Stimulated activated naive B cell treated with anti-CD40 and anti-IgM and Interleukin-4, amounts not matched to agents 10 μg/mL and 1 μg/mL and 100 μg/mL, for 72 hours (primary cell): ENCODE measurements around the gene RNF39.

Source experiments
- ATAC-seq, 2 donors: fragments of 150-1000 bp; cut with Tn5 transposase; replicated peaks; 2 replicates each; pipeline ENCODE4 v1.10.0; 2021; ENCODE audit warnings: moderate library complexity in 1 of 2
- DNase-seq: peaks from one replicate; pipeline ENCODE4 v3.0.0; 2021
- H3K27ac Mint-ChIP-seq: one replicate; pipeline ENCODE4 v1.8.0; 2022; ENCODE audit warnings: mild to moderate bottlenecking, mixed read lengths
- H3K27me3 Mint-ChIP-seq, 2 donors: one replicate each; pipeline ENCODE4 v1.8.0; 2022; ENCODE audit warnings: mixed read lengths in 2 of 2
- H3K36me3 Mint-ChIP-seq, 2 donors: one replicate each; pipeline ENCODE4 v1.8.0; 2022; ENCODE audit warnings: mixed read lengths in 2 of 2, mild to moderate bottlenecking in 1 of 2
- H3K4me1 Mint-ChIP-seq, 2 donors: one replicate each; pipeline ENCODE4 v1.8.0; 2022; ENCODE audit warnings: mixed read lengths in 2 of 2, mild to moderate bottlenecking in 1 of 2
- H3K4me3 Mint-ChIP-seq, 2 donors: one replicate each; pipeline ENCODE4 v1.8.0; 2022; ENCODE audit warnings: mild to moderate bottlenecking in 2 of 2, mixed read lengths in 2 of 2, moderate library complexity in 1 of 2
- H3K9me3 Mint-ChIP-seq, 2 donors: one replicate each; pipeline ENCODE4 v1.8.0; 2022; ENCODE audit warnings: mixed read lengths in 2 of 2, mild to moderate bottlenecking in 1 of 2

Gene RNF39

GRCh38 chr6:30075790-30076732 is 492 bp upstream of the RNF39 start:
- Mint-ChIP-seq H3K27ac (peak overlapping the region; percentile 33), H3K27me3 (peaks cover 84 to 89% of the 10 kb centered on the region in 2 donors), H3K4me3 (peak overlapping the region; percentile 64 to 70), H3K36me3 (peaks cover 18 to 21% of the 10 kb centered on the region in 2 donors), H3K4me1 (peaks cover 19 to 31% of the 10 kb centered on the region in 2 donors), H3K9me3 (peaks cover 0 to 3% of the 10 kb centered on the region in 2 donors)
- no peak for ATAC-seq
- no peak for DNase-seq

- peak overlapping the region; percentile 47 for H3K27ac Mint-ChIP-seq
Measured at GRCh38 chr6:30074331-30075093, 1.1 kb downstream of the RNF39 start.

GRCh38 chr6:30073489-30074235 is 1.9 kb downstream of the RNF39 start:
- Mint-ChIP-seq H3K4me1 (peaks cover 27 to 40% of the 10 kb centered on the region in 2 donors), H3K27me3 (peaks cover 70 to 77% of the 10 kb centered on the region in 2 donors), H3K27ac (no peak overlapping the region), H3K36me3 (peaks cover 40 to 41% of the 10 kb centered on the region in 2 donors), H3K4me3 (peak overlapping the region; percentile 10), H3K9me3 (no peaks in the 10 kb centered on the region)
- DNase-seq (no peak), ATAC-seq (no peak)

More at GRCh38 chr6:30074331-30075093, 1.1 kb downstream of the RNF39 start:
- Mint-ChIP-seq H3K36me3 (peaks cover 32 to 36% of the 10 kb centered on the region in 2 donors), H3K9me3 (no peaks in the 10 kb centered on the region), H3K27me3 (peaks cover 78 to 85% of the 10 kb centered on the region in 2 donors), H3K4me1 (peaks cover 27 to 37% of the 10 kb centered on the region in 2 donors), H3K4me3 (peak overlapping the region; percentile 66 to 80)
- DNase-seq (no peak), ATAC-seq (no peak)

- Mint-ChIP-seq H3K27me3 (peaks cover 54 to 62% of the 10 kb centered on the region in 2 donors), H3K4me3 (no peak overlapping the region), H3K36me3 (peaks cover 48 to 56% of the 10 kb centered on the region in 2 donors), H3K27ac (peak overlapping the region; percentile 2), H3K9me3 (no peaks in the 10 kb centered on the region), H3K4me1 (peaks cover 39 to 52% of the 10 kb centered on the region in 2 donors)
- ATAC-seq (no peak), DNase-seq (no peak)
Measured at GRCh38 chr6:30071858-30072257, 3.7 kb downstream of the RNF39 start.

GRCh38 chr6:30071081-30071818 is 4.3 kb downstream of the RNF39 start:
- H3K27me3 Mint-ChIP-seq = peaks cover 48 to 56% of the 10 kb centered on the region in 2 donors
- peak overlapping the region in 1 of 2 donors; percentile 30 for H3K4me3 Mint-ChIP-seq
- ATAC-seq = no peak
- no peak overlapping the region for H3K27ac Mint-ChIP-seq
- no peaks in the 10 kb centered on the region for H3K9me3 Mint-ChIP-seq
- H3K4me1 Mint-ChIP-seq = peaks cover 39 to 55% of the 10 kb centered on the region in 2 donors
- H3K36me3 Mint-ChIP-seq = peaks cover 48 to 56% of the 10 kb centered on the region in 2 donors
- no peak for DNase-seq

- H3K27ac Mint-ChIP-seq = peak overlapping the region; percentile 96
- H3K4me3 Mint-ChIP-seq = peak overlapping the region; percentile 85 to 94
- DNase-seq (no peak), ATAC-seq (no peak)
- peaks cover 45 to 54% of the 10 kb centered on the region in 2 donors for H3K36me3 Mint-ChIP-seq
- H3K9me3 Mint-ChIP-seq = no peaks in the 10 kb centered on the region
- peaks cover 17 to 19% of the 10 kb centered on the region in 2 donors for H3K27me3 Mint-ChIP-seq
- H3K4me1 Mint-ChIP-seq = peaks cover 34 to 49% of the 10 kb centered on the region in 2 donors
Measured at GRCh38 chr6:30067460-30068139, 8.0 kb downstream of the RNF39 start.

- no peaks in the 10 kb centered on the region for H3K9me3 Mint-ChIP-seq
- peaks cover 41 to 49% of the 10 kb centered on the region in 2 donors for H3K36me3 Mint-ChIP-seq
- peaks cover 10 to 11% of the 10 kb centered on the region in 2 donors for H3K27me3 Mint-ChIP-seq
- H3K4me3 Mint-ChIP-seq = peak within 1 kb of the TSS; percentile 85 to 94
- H3K4me1 Mint-ChIP-seq = peaks cover 33 to 48% of the 10 kb centered on the region in 2 donors
- peak; percentile 99 for DNase-seq
- peak within 1 kb of the TSS; percentile 96 for H3K27ac Mint-ChIP-seq
- peak; percentile 96 to 97 for ATAC-seq
Measured at GRCh38 chr6:30066577-30067459, 8.8 kb downstream of the RNF39 start, which contains the start of gene PPP1R11. Gene PPP1R11, plus strand, starts transcription at chr6:30067198. Its CDS starts 213 bp downstream, at chr6:30067411.

- Mint-ChIP-seq H3K4me3 (peak overlapping the region; percentile 85 to 94), H3K36me3 (peaks cover 38 to 51% of the 10 kb centered on the region in 2 donors)
Measured at GRCh38 chr6:30066082-30066481, 9.5 kb downstream of the RNF39 start.

GRCh38 chr6:30063315-30063714 is 12.3 kb downstream of the RNF39 start:
- DNase-seq = no peak
- no peaks in the 10 kb centered on the region for H3K9me3 Mint-ChIP-seq
- no peak for ATAC-seq
- H3K36me3 Mint-ChIP-seq = peaks cover 18 to 30% of the 10 kb centered on the region in 2 donors
- no peak overlapping the region for H3K4me3 Mint-ChIP-seq
- no peaks in the 10 kb centered on the region for H3K27me3 Mint-ChIP-seq
- peaks cover 23 to 41% of the 10 kb centered on the region in 2 donors for H3K4me1 Mint-ChIP-seq
- no peak overlapping the region for H3K27ac Mint-ChIP-seq

More at GRCh38 chr6:30066082-30066481, 9.5 kb downstream of the RNF39 start:
- Mint-ChIP-seq H3K4me1 (peaks cover 31 to 46% of the 10 kb centered on the region in 2 donors), H3K27ac (peak overlapping the region; percentile 96), H3K27me3 (peaks cover 5 to 6% of the 10 kb centered on the region in 2 donors), H3K9me3 (no peaks in the 10 kb centered on the region)
- DNase-seq = no peak
- no peak for ATAC-seq

- Mint-ChIP-seq H3K27ac (no peak overlapping the region), H3K4me3 (peak overlapping the region in 1 of 2 donors; percentile 98), H3K36me3 (peaks cover 18 to 25% of the 10 kb centered on the region in 2 donors), H3K27me3 (no peaks in the 10 kb centered on the region), H3K4me1 (peaks cover 20 to 34% of the 10 kb centered on the region in 2 donors), H3K9me3 (no peaks in the 10 kb centered on the region)
- no peak for DNase-seq
- ATAC-seq = no peak
Measured at GRCh38 chr6:30062471-30063178, 12.9 kb downstream of the RNF39 start.

- H3K4me1 Mint-ChIP-seq = peaks cover 18 to 32% of the 10 kb centered on the region in 2 donors
- peak overlapping the region; percentile 98 to 100 for H3K4me3 Mint-ChIP-seq
- H3K36me3 Mint-ChIP-seq = peaks cover 19 to 28% of the 10 kb centered on the region in 2 donors
- DNase-seq = no peak
- peak overlapping the region; percentile 98 for H3K27ac Mint-ChIP-seq
- peak; percentile 18 to 23 for ATAC-seq
- no peaks in the 10 kb centered on the region for H3K27me3 Mint-ChIP-seq
- no peaks in the 10 kb centered on the region for H3K9me3 Mint-ChIP-seq
Measured at GRCh38 chr6:30061858-30062458, 13.6 kb downstream of the RNF39 start.
